Measurements from ENCODE around the gene EEIG2. TPM values are rescaled to one million over a fixed set of nuclear protein-coding genes. Genes with fewer than 3 reads are reported as not detected.

Gene EEIG2
- total RNA-seq, 1 donor from 2014 or later, result 93.1 TPM

DNA sequence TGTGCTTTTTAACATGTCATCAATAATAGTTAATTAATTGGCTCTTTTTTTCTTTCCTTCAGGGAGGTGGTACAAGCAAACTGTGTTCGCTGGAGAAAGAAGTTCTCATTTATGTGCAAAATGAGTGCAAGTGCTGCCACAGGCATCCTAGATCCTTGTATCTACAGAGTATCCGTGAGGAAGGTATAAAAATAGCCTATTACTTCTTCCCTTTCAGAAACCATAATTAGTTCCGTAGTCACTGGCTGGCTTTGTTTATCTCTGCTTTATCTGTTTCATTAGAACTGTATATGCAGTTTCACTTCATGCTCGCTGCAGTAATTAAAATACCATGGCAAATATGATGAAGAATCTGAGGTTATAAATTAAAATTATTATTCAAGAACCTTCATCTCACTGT is 40.6 kb downstream of the EEIG2 start:
- H3K9me3 Mint-ChIP-seq (ENCODE audit: unreplicated experiment), result peaks cover 3% of the 10 kb centered on the region
- TF ChIP-seq, protein P1, sequence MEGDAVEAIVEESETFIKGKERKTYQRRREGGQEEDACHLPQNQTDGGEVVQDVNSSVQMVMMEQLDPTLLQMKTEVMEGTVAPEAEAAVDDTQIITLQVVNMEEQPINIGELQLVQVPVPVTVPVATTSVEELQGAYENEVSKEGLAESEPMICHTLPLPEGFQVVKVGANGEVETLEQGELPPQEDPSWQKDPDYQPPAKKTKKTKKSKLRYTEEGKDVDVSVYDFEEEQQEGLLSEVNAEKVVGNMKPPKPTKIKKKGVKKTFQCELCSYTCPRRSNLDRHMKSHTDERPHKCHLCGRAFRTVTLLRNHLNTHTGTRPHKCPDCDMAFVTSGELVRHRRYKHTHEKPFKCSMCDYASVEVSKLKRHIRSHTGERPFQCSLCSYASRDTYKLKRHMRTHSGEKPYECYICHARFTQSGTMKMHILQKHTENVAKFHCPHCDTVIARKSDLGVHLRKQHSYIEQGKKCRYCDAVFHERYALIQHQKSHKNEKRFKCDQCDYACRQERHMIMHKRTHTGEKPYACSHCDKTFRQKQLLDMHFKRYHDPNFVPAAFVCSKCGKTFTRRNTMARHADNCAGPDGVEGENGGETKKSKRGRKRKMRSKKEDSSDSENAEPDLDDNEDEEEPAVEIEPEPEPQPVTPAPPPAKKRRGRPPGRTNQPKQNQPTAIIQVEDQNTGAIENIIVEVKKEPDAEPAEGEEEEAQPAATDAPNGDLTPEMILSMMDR (IDR thresholded peaks at IDR 0.05; ENCODE audit: partially characterized antibody, unreplicated experiment), result no peak
- H3K27ac Mint-ChIP-seq (ENCODE audit: unreplicated experiment), result no peak overlapping the region
- peaks cover 2% of the 10 kb centered on the region for H3K27me3 Mint-ChIP-seq (ENCODE audit: unreplicated experiment)
- H3K36me3 Mint-ChIP-seq (ENCODE audit: unreplicated experiment), result no peaks in the 10 kb centered on the region
- DNase-seq, result no peak
- peaks cover 18% of the 10 kb centered on the region for H3K4me1 Mint-ChIP-seq (ENCODE audit: low read depth, unreplicated experiment)
- no peak overlapping the region for H3K4me3 Mint-ChIP-seq (ENCODE audit: unreplicated experiment)

DNA sequence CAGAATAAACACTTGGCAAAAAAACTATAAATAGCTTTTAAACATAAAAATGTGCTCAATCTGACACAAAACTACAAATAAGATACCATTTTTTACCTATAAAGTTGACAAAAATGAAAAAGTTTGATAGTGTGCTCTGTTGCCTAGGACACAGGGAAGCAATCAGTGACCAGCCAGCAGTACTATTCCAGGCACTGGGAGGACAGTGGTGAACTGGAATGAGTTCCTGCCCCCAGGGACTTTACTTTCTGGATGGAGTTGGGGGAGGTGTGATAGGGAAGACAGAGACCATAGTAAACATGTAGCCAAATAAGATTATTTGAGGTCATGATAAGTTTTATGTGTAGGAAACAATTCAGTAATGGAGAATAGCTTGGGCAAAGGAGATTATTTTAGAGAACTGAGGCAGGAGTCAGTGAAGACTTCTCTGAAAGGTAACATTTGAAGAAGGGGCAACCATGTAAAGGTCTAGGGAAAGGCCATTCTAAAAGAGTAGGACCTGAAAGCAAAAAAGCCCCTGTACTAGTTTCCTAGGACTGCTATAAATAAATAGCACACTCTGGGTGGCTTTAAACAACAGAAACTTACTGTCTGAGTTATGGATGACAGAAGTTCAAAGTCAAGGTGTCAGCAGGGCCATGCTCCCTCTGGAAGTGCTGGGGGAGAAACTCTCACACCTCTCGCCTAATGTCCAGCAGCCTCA is 42.0 kb downstream of the EEIG2 start:
- no peak overlapping the region for H3K4me3 Mint-ChIP-seq (ENCODE audit: unreplicated experiment)

DNA sequence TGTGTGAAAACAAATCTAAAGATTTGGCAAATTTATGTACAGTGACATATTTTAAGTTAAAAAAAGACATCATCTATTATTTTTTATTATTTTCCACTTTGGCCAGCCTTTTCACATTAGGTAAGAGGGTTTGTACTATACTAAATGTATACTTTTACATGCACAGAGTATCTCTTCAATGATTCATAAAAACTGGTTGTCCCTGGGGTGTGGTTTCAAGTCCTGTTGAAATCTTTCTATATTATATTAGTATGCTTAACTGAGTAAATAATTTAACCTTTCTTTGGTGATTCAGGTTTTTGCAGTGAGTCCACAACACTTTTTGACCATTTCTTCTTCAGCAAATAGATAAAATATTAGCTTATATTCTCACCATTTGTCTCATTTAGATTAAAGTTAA is 45.7 kb downstream of the EEIG2 start:
- Mint-ChIP-seq H3K27me3 (ENCODE audit: unreplicated experiment) (peaks cover 3% of the 10 kb centered on the region), H3K27ac (ENCODE audit: unreplicated experiment) (no peak overlapping the region), H3K9me3 (ENCODE audit: unreplicated experiment) (peaks cover 5% of the 10 kb centered on the region), H3K36me3 (ENCODE audit: unreplicated experiment) (peaks cover 11% of the 10 kb centered on the region), H3K4me1 (ENCODE audit: low read depth, unreplicated experiment) (peaks cover 8% of the 10 kb centered on the region), H3K4me3 (ENCODE audit: unreplicated experiment) (no peak overlapping the region)
- TF ChIP-seq, protein P1 (IDR thresholded peaks at IDR 0.05; ENCODE audit: partially characterized antibody, unreplicated experiment), result no peak
- no peak for DNase-seq

More for the DNA sequence above, 42.0 kb downstream of the EEIG2 start:
- DNase-seq, result no peak
- peaks cover 3% of the 10 kb centered on the region for H3K9me3 Mint-ChIP-seq (ENCODE audit: unreplicated experiment)
- no peak overlapping the region for H3K27ac Mint-ChIP-seq (ENCODE audit: unreplicated experiment)
- TF ChIP-seq, protein P1 (IDR thresholded peaks at IDR 0.05; ENCODE audit: partially characterized antibody, unreplicated experiment), result no peak
- H3K4me1 Mint-ChIP-seq (ENCODE audit: low read depth, unreplicated experiment), result peaks cover 10% of the 10 kb centered on the region
- peaks cover 2% of the 10 kb centered on the region for H3K27me3 Mint-ChIP-seq (ENCODE audit: unreplicated experiment)
- H3K36me3 Mint-ChIP-seq (ENCODE audit: unreplicated experiment), result no peaks in the 10 kb centered on the region

DNA sequence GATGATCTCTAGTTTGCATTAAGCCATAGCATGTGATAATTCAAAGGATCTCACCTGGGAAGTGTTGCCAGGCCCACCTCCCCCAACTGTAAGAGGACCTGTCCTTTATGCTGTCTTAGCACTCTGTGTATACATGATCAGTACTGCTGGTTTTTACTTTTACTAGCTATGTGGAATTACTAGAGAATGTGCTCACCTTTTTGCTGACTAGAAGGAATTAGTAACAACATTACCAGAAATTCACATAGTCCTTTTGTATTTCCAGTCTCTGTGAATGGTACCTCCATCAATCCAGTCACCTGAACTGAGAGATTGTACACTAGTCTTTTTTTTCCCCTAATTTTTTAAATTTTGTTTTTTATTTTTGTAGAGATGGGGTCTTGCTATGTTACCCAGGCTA is 46.6 kb downstream of the EEIG2 start:
- peaks cover 10% of the 10 kb centered on the region for H3K4me1 Mint-ChIP-seq (ENCODE audit: low read depth, unreplicated experiment)
- H3K4me3 Mint-ChIP-seq (ENCODE audit: unreplicated experiment), result no peak overlapping the region
- H3K9me3 Mint-ChIP-seq (ENCODE audit: unreplicated experiment), result peaks cover 6% of the 10 kb centered on the region
- peaks cover 11% of the 10 kb centered on the region for H3K36me3 Mint-ChIP-seq (ENCODE audit: unreplicated experiment)
- no peak overlapping the region for H3K27ac Mint-ChIP-seq (ENCODE audit: unreplicated experiment)
- DNase-seq, result no peak
- H3K27me3 Mint-ChIP-seq (ENCODE audit: unreplicated experiment), result peaks cover 3% of the 10 kb centered on the region
- TF ChIP-seq, protein P1 (IDR thresholded peaks at IDR 0.05; ENCODE audit: partially characterized antibody, unreplicated experiment), result no peak

DNA sequence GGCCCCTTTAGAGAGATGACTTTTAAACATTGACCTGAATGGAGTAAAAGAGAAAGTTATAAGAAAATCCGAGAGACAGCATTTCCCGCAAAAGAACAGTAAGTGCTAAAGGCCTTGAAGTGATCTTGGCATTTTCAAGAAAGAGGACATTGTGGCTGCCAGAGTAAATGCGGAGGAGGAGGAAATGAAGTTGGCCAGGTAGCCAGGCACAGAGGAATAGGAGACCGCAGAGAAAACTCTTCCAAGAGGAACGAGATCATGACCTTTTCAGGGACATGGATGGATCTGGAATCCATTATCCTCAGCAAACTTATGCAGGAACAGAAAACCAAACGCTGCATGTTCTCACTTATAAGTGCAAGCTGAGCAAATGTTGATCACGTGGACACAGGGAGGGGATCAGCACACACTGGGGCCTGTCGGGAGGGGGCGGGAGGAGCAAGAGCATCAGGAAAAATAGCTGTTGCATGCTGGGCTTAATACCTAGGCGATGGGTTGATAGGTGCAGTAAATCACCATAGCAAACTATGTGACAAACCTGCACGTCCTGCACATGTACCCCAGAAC is 49.7 kb downstream of the EEIG2 start:
- Mint-ChIP-seq H3K4me1 (ENCODE audit: low read depth, unreplicated experiment) (peaks cover 10% of the 10 kb centered on the region), H3K27ac (ENCODE audit: unreplicated experiment) (no peak overlapping the region), H3K9me3 (ENCODE audit: unreplicated experiment) (peaks cover 6% of the 10 kb centered on the region), H3K36me3 (ENCODE audit: unreplicated experiment) (peaks cover 11% of the 10 kb centered on the region), H3K27me3 (ENCODE audit: unreplicated experiment) (peaks cover 3% of the 10 kb centered on the region), H3K4me3 (ENCODE audit: unreplicated experiment) (no peak overlapping the region)
- no peak for DNase-seq
- TF ChIP-seq, protein P1 (IDR thresholded peaks at IDR 0.05; ENCODE audit: partially characterized antibody, unreplicated experiment), result no peak
